Lower leg skin (tissue), 3 donors: ENCODE results near the gene VAT1L.

Experiments used
- POLR2A ChIP-seq, 2 donors: fragments of 450-650 bp; IDR thresholded peaks; one replicate each; pipeline ENCODE4 v1.6.1; 2016 to 2017; ENCODE audit warnings: antibody characterized with exemption in 2 of 2, mild to moderate bottlenecking in 1 of 2, moderate library complexity in 1 of 2
- TF ChIP-seq, protein P1 (sequence below), 3 donors: fragments of 450-650 bp; IDR thresholded peaks; one replicate each; pipeline ENCODE4 v1.5.1; 2016; ENCODE audit warnings: antibody characterized with exemption in 3 of 3, mild to moderate bottlenecking in 3 of 3, moderate library complexity in 2 of 3

DNA sequence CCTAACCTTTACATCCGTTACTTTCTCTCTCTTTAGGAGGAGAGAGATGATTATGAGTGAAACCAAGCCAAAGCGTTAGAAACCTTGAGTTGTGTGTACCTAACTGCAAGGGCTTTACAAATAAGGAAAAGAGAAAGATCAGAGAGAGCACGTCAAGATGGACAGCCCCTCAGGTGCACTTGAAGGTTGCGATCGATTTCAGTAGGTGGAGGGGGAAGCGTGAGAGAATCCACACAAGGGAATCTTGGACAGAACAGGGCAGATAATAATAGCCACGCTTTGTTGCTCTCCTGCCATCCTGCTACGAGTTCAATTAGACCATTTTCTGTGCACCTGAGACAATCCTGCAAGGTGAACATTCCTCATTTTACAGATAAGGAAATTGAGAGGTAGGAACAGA lies 78.4 kb downstream of the VAT1L start:
- TF ChIP-seq, protein P1, sequence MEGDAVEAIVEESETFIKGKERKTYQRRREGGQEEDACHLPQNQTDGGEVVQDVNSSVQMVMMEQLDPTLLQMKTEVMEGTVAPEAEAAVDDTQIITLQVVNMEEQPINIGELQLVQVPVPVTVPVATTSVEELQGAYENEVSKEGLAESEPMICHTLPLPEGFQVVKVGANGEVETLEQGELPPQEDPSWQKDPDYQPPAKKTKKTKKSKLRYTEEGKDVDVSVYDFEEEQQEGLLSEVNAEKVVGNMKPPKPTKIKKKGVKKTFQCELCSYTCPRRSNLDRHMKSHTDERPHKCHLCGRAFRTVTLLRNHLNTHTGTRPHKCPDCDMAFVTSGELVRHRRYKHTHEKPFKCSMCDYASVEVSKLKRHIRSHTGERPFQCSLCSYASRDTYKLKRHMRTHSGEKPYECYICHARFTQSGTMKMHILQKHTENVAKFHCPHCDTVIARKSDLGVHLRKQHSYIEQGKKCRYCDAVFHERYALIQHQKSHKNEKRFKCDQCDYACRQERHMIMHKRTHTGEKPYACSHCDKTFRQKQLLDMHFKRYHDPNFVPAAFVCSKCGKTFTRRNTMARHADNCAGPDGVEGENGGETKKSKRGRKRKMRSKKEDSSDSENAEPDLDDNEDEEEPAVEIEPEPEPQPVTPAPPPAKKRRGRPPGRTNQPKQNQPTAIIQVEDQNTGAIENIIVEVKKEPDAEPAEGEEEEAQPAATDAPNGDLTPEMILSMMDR (IDR thresholded peaks at IDR 0.05), result no peak
- TF ChIP-seq POLR2A (IDR thresholded peaks at IDR 0.05), result no peak
